ENCODE measurements around the gene SRSF6.
"Not testable (repeated sequence)": the region's sequence is repeated elsewhere in the genome, so short reads cannot be mapped to it uniquely, and the experiment has no call there.

Gene SRSF6

DNA sequence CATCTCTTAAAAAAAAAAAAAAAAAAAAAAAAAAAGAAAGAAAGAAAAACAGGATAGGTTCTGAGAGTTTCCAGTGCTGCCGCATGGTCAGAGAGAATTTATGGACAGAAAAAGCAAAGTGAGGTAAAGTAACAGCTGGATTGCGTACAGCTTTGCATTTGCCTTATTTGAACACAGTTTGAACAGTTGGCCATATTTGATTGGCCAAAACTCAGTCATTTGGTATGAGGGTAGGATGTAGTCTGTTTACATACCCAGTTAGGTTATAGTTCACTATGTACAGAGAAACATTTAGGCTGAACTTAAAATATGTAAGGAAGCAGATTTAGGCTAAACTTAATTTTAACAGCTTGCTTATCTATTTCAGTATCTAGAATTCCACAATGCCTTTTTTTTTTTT, 32.3 kb downstream of the SRSF6 start:
- DNase-seq, result no peak

DNA sequence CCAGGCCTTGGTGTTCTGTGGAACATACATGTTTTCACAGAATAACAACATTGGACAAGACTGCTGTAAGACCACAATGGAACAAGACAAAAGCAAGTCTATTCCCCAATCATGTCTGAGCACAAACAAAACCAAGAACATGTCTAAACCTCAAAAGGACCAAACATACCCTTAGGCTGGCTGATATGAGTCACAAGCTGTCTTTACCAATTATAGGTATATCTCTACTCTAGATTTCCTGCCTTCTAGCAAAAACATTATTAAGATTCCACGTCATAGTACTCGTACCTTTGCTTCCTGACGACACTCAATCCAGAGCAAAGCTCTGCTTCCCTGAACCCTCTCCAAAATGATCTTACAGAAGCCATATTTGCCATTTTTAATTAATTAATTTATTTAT, 34.4 kb downstream of the SRSF6 start:
- no peak for DNase-seq

DNA sequence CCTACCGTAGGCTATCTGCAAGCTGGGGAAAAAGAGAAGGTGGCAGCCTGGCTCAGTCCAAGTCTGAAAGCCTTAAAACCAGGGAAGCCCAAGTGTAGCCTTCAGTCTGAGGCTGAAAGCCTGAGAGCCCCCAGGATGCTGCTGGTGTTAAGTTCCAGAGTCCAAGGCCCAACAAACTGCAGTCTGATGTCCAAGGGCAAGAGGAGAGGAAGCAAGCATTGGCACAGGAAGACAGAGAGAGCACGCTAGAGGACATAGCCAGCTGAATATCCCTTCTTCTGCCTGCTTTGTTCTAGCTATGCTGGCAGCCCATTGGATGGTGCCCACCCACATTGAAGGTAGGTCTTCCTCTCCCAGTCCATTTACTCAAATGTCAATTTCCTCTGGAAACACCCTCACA, 37.7 kb downstream of the SRSF6 start:
- no peak for DNase-seq

DNA sequence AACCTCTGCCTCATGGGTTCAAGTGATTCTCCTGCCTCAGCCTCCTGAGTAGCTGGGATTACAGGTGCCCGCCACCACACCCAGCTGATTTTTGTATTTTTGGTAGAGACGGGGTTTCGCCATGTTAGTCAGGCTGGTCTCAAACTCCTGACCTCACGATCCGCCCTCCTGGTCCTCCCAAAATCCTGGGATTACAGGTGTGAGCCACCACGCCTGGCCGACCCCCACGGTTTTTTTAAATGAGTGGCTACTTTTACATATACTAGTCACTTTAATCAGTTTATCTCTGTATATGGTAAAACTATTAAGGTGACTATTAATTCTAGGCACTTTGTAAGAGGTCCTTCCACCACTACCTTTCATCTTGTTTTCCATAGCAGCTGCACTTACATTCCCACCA, 44.3 kb downstream of the SRSF6 start:
- not testable (repeated sequence) for DNase-seq

DNA sequence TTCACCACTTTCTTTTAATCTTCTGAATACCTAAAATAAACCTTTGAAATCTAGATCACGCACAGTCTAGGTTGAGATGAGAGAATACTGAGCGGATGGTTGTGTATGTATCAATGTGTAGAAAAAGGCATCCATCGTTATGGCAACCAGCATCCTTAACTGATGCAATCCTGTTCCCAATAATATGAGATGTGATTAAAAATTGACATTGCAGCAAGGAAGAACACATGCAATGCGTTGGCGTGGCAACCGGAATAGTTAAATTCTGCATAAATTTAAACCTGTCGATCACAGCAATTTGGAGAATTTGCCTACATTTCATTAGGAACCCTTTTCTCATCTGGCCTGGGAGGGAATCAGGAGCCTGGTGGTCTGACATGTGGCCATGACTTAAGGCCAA, 48.5 kb downstream of the SRSF6 start:
- DNase-seq, result no peak

DNA sequence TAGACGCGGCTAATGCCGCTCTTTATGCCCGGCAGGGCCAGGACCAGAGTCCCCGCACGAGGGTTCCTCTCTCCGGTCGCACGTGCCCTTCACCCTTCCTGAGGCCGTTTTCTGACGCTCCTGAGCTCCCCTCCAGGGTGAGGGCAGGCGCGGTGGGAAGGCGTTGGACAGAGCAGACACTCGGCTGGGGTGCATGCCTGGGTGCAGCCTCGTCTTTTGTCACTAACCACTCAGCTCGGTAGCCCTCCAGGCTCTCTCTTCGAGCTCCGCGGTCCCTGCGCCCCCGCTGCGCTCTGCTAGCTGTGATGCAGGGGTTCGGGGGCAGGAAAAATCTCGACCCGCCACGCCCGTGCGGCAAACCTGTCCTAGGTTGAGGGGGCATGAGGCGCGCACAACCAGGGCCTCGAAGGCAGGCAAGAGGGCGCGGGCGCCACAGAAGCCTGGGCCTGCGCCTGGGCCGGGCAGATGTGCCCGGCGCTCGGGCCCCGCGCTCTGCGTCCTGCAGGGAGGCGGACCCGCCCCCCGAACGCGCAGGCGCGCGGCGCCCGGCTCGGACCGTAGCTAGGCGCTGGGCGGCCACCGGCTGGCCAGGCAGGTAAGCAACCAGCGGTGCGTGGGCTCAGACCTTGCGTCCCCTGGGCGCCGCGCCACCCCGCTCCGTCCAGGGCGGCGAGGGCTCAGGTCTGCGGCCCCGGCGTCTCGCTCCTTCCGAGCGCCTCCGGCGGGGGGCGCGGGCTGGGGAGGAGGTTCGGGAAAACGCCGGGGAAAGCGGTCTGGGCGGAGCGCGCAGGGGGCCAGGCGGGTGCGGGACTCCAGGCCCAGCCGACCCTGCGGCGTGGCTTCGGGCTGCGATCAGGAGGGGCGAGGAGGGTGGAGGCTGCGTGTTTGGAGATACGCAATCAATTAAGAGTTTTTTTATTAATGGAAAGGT, 49.7 kb downstream of the SRSF6 start, which contains the start of gene L3MBTL1:
L3MBTL1 (plus strand) TSS at position 548 of the 931 bp plus-strand sequence. CDS start 5,807 bp downstream, outside the sequence.
- DNase-seq, result peak; percentile 60

DNA sequence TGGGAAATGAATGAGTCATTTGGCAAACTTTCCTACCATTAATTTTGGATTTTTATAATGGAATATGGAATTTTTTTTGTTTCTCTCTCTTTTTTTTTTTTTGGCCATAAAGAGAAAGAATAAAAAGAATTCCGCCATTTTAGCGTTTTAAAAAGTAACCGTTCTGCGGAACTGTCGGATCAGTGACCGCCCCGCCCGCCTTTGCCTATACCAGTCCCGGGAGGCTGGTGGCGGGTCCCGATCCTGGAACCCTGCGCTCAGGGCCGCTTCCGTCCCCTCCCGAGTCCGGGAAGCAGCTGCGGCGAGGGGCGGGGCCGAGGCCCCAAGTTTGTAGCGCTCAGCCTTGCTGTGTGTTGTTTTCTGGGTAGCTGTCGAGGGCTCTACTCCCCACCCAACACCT, 50.4 kb downstream of the SRSF6 start:
- DNase-seq, result no peak

DNA sequence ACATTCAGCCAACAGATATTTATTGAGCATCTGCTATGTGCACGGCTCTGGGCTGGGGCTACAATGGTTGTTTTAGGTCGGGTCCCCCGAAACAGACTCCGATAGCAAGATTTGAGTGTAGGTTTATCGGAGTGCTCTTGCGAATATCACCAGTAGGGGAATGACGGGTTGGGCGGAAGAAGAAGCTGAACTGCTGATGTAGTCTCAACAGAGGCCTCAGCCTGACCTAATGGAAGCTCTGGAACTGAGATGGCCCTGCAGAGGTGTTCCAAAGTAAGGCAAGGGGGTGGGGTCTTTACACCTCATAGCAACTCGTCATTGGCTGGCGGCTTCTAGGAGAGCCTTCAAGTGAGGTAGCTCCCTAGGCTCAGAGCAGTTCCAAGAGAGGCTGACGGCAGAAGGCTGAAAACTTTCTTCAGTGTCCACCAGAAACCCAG, 50.9 kb downstream of the SRSF6 start:
- DNase-seq, result no peak

DNA sequence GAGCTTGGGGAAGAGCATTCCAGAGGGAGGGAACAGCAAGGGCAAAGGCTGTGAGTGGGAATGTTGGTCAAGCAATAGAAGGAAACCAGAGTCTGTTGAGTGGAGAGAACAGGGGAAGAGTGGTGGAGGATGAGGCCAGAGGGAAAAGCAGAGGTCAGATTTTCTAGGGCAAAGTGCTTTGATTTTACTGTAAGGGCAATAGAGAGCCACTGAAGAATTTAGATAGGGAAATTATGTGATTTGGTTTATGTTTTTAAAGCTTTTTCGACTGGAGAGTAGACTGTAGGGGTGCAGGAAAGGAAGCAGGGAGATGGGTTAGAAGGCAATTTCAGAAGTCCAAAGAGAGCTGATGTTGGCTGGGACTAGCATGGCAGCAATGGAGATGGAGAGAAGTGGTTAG, 54.2 kb downstream of the SRSF6 start:
- no peak for DNase-seq

DNA sequence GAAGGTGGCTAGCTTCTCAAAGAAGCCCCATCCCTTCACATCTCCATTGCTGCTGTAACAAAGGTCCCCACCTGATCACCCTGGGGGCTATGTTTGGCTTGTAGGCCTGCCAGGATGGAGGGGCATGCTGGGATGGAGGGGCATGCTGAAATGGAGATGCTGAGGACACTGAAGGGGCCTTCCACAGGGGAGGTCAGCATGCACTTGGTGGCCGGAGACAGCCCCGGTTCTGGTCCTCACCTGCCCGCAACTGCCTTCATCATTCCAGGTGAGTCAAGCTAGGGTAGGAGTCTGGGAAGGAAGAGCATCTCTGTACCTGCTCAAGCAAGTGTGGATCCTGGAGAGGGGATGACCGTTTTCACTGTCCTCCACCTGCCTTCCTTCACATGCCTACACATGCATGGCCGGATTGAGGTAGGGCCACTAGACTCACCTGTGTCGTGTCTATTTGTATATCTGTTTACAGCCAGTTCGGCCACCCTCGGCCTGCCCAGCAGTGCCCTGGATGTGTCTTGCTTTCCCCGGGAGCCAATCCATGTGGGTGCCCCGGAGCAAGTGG, 55.8 kb downstream of the SRSF6 start:
- DNase-seq, result no peak
